ENCODE data around the gene ZSCAN1. TPM values are rescaled to one million over a fixed set of nuclear protein-coding genes. Genes with fewer than 3 reads are reported as not detected.
A peak's percentile ranks its signal among the peaks of the same experiment; 100 is the strongest.

Gene ZSCAN1
- total RNA-seq, 2 donors from 2014 or later, result not detected

DNA sequence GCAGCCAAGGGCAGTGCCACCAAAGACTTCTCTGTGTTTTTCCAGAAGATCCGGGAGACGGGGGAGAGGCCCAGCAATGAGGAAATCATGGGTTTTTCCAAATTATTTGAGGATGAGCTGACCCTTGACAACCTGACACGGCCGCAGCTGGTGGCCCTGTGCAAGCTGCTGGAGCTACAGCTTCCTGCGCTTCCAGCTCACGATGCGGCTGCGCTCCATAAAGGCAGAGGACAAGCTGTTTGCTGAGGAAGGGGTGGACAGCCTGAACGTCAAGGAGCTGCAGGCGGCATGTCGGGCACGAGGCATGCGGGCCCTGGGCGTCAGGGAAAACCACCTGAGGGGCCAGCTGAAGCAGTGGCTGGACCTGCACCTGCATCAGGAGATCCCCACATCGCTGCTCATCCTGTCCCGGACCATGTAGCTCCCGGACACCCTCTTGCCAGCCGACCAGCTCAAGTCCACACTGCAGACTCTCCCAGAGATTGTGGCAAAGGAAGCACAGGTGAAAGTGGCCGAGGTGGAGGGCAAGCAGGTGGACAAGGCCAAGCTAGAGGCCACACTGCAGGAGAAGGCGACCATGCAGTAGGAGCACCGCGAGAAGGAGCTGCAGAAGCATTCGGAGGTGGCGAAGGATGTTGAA lies 11.7 kb downstream of the ZSCAN1 start:
- Mint-ChIP-seq H3K27me3 (ENCODE audit: low read depth) (no peaks in the 10 kb centered on the region), H3K4me3 (no peak overlapping the region), H3K36me3 (ENCODE audit: insufficient read depth in 2 of 2) (peaks cover 21 to 46% of the 10 kb centered on the region in 2 donors), H3K27ac (no peak overlapping the region), H3K4me1 (ENCODE audit: low read depth) (no peaks in the 10 kb centered on the region), H3K9me3 (peaks cover 24 to 30% of the 10 kb centered on the region in 2 donors)
- no peak for ATAC-seq (replicated peaks in 1 of 2)
- DNase-seq, result no peak

DNA sequence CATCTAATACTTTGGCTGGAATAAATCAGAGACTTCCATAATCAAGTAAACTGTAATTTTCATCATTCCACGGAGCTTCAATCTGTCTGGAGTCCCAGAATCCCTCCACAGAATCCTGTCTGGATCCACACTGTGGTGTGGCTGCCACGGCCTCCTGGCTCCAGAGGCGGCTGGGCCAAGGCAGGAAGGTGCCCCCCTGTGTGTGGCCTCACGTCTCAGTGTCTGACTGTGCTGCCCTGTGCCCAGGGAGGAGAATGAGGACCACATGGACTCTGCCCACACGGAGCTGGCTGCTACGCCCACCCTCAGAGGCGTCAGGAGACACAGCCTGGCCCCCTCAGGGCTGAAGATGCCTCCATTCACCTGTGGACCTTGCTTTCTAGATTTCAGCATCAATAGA lies 13.0 kb downstream of the ZSCAN1 start:
- H3K9me3 Mint-ChIP-seq, result peaks cover 19 to 30% of the 10 kb centered on the region in 2 donors
- ATAC-seq (replicated peaks in 1 of 2) (no peak), DNase-seq (no peak)
- H3K27ac Mint-ChIP-seq, result no peak overlapping the region
- no peak overlapping the region for H3K4me3 Mint-ChIP-seq
- H3K36me3 Mint-ChIP-seq (ENCODE audit: insufficient read depth in 2 of 2), result peaks cover 19 to 44% of the 10 kb centered on the region in 2 donors
- no peaks in the 10 kb centered on the region for H3K27me3 Mint-ChIP-seq (ENCODE audit: low read depth)
- no peaks in the 10 kb centered on the region for H3K4me1 Mint-ChIP-seq (ENCODE audit: low read depth)

DNA sequence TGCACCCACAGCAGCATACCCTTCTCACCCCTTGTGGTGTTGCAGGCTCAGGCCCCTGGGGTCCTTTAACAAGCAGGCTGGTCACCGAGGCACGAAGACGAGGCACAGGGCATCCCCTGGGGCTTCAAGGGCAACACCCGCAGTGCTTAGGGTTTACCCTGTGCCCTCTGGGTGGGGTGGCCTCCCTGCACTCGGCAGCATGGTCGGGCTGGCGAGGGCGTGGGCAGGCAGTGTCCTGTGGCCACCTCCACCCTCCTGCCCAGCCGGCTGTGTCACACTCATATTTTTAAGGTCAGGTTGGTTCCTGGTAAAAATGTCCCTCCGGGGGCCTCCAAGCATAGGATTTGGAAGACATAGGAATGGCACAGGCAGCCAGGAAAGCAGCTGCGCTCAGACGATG lies 13.8 kb downstream of the ZSCAN1 start:
- no peak overlapping the region for H3K4me3 Mint-ChIP-seq
- no peak for ATAC-seq (replicated peaks in 1 of 2)
- H3K27me3 Mint-ChIP-seq (ENCODE audit: low read depth), result no peaks in the 10 kb centered on the region
- DNase-seq, result no peak
- no peaks in the 10 kb centered on the region for H3K4me1 Mint-ChIP-seq (ENCODE audit: low read depth)
- peaks cover 18 to 43% of the 10 kb centered on the region in 2 donors for H3K36me3 Mint-ChIP-seq (ENCODE audit: insufficient read depth in 2 of 2)
- peaks cover 19 to 29% of the 10 kb centered on the region in 2 donors for H3K9me3 Mint-ChIP-seq
- no peak overlapping the region for H3K27ac Mint-ChIP-seq

DNA sequence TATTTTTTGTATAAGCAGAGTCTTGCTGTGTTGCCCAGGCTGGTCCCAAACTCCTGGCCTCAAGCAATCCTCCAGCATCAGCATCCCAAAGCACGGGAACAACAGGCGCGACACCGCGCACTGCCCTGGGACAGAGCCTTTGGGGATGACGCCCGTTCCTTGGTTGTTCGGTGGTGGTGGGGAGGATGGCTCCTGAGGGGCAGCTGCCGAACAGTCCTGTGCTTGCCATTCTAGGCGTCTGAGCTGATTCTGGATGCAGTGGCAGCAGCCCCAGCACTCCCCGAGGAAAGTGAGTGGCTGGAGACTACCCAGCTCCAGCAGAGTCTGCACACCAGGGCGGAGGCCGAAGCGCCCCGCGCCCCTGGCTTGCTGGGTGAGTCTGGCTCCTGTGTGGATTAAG lies 18.4 kb downstream of the ZSCAN1 start:
- H3K9me3 Mint-ChIP-seq, result peaks cover 18 to 29% of the 10 kb centered on the region in 2 donors
- no peak for ATAC-seq (replicated peaks in 1 of 2)
- no peak for DNase-seq
- peaks cover 16 to 41% of the 10 kb centered on the region in 2 donors for H3K36me3 Mint-ChIP-seq (ENCODE audit: insufficient read depth in 2 of 2)
- peaks cover 11% of the 10 kb centered on the region for H3K27me3 Mint-ChIP-seq (ENCODE audit: low read depth)
- H3K27ac Mint-ChIP-seq, result no peak overlapping the region
- no peaks in the 10 kb centered on the region for H3K4me1 Mint-ChIP-seq (ENCODE audit: low read depth)
- no peak overlapping the region for H3K4me3 Mint-ChIP-seq

DNA sequence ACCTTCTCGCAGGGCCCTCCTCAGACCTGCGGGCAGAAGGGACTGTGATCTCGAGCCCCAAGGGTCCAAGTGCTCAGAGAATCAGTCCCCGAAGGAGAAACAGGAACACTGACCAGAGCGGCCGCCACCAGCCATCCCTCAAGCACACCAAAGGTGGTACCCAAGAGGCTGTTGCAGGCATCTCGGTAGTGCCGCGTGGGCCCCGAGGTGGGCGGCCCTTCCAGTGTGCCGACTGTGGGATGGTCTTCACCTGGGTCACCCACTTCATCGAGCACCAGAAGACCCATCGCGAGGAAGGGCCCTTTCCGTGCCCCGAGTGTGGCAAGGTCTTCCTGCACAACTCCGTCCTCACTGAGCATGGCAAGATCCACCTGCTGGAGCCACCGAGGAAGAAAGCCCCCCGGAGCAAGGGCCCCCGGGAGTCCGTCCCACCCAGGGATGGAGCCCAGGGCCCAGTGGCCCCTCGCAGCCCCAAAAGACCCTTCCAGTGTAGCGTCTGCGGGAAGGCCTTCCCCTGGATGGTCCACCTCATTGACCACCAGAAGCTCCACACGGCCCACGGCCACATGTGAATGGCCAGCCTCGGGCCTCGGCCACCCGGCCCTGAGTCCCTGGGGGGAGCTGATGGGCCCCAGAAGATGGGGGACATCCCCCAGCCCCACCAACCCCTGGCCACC lies 19.8 kb downstream of the ZSCAN1 start:
- no peak for ATAC-seq (replicated peaks in 1 of 2)
- no peak overlapping the region for H3K4me3 Mint-ChIP-seq

DNA sequence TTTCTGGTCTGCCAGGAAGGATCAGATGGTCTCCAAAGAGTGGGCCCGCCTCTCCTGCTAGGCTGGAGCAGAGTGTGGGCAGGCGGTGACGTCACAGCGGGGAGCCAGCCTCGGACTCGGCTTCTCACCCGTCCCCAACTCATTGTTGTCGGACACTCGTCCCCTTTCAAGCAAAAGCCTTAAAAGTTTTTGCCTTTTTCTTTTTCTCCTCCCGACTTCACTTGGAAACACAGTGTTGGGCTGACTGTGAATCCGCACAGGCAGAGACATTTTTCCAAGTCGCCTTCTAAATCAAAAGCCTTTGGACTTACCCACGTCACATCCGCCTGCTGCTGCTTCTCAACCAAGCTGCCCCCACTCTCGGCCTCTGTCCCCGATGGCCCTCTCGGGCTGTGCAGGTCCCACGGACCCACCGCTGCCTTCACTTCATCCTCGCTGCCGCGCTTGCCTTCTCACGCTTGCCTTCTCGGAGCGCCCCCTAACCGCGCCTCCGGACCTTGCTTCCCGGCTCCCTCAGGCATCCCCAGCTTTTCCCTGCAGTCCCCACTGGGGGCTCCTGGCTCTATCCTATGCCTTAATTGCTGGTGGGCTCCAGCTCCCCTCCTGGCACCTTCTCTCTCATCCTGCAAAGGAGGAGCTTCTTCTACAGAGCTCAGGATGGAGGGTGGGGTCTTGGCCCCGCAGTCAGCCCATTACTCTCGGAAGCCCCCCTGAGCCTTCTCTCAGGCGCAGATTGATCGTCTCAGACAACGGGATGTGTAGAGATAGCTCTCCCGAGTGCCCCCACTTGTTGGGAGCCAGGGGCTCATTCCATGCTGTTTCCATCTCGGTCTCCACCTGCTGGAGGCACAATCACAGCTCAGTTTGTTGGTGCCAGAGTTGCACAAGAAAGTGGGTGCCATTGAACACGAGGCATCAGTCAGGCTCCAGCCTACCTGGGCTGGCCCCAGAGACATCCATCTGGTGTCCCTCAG lies 21.4 kb downstream of the ZSCAN1 start:
- Mint-ChIP-seq H3K4me3 (peak overlapping the region; percentile 2 to 71), H3K4me1 (ENCODE audit: low read depth) (peaks cover 7% of the 10 kb centered on the region), H3K9me3 (peaks cover 15 to 33% of the 10 kb centered on the region in 2 donors), H3K36me3 (ENCODE audit: insufficient read depth in 2 of 2) (peaks cover 24 to 42% of the 10 kb centered on the region in 2 donors), H3K27ac (no peak overlapping the region), H3K27me3 (ENCODE audit: low read depth) (peaks cover 11% of the 10 kb centered on the region)
- ATAC-seq (replicated peaks in 1 of 2) (no peak), DNase-seq (no peak)

More for the DNA sequence above, 19.8 kb downstream of the ZSCAN1 start:
- peaks cover 18 to 41% of the 10 kb centered on the region in 2 donors for H3K36me3 Mint-ChIP-seq (ENCODE audit: insufficient read depth in 2 of 2)
- no peak overlapping the region for H3K27ac Mint-ChIP-seq
- DNase-seq, result no peak
- peaks cover 11% of the 10 kb centered on the region for H3K27me3 Mint-ChIP-seq (ENCODE audit: low read depth)
- H3K9me3 Mint-ChIP-seq, result peaks cover 18 to 31% of the 10 kb centered on the region in 2 donors
- H3K4me1 Mint-ChIP-seq (ENCODE audit: low read depth), result peaks cover 2% of the 10 kb centered on the region

DNA sequence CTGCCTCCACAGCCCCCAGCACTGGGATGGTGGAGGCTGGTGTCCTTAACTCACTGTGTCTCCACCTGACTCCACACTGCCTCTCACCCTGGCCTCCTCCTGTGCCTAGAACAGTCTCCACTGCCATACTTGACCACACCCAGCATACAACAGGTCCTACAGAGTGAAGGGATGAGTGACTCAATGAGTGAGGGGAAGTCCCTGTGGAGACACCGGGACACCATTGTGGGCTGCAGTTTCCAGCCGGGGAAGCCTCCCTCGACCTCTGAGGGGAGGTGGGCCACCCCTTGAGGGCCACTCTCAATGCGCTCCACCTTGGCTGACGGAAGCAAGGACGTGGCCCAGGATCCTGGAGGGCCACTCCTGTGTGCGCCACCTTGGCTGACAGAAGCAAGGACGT lies 22.4 kb downstream of the ZSCAN1 start:
- no peak for ATAC-seq (replicated peaks in 1 of 2)
- H3K9me3 Mint-ChIP-seq, result peaks cover 16 to 34% of the 10 kb centered on the region in 2 donors

DNA sequence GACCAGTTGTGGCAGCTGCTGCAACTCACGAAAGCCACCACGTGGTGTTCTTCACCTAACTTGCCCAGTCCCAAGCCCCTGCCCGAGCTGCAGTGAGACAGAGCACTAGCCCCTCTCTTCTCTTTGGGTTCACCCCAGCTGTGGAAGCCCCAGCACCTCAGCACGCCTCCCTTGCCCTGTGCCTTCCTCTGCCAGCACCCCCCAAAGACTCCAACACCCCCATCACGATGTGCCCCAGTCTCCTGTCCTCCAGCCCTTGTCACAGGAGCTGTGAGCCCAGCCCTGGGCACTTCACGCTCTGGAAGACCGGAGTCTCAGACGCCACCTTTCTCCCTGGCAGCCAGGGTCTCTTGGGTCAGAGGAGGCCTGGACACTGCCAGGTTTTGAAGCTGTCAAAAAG lies 23.0 kb downstream of the ZSCAN1 start:
- H3K4me1 Mint-ChIP-seq (ENCODE audit: low read depth), result peaks cover 7% of the 10 kb centered on the region
- no peak overlapping the region for H3K4me3 Mint-ChIP-seq
- H3K9me3 Mint-ChIP-seq, result peaks cover 18 to 31% of the 10 kb centered on the region in 2 donors
- peaks cover 11% of the 10 kb centered on the region for H3K27me3 Mint-ChIP-seq (ENCODE audit: low read depth)
- DNase-seq (no peak), ATAC-seq (replicated peaks in 1 of 2) (no peak)
- peaks cover 26 to 49% of the 10 kb centered on the region in 2 donors for H3K36me3 Mint-ChIP-seq (ENCODE audit: insufficient read depth in 2 of 2)
- H3K27ac Mint-ChIP-seq, result no peak overlapping the region

More for the DNA sequence above, 22.4 kb downstream of the ZSCAN1 start:
- no peak overlapping the region for H3K27ac Mint-ChIP-seq
- H3K27me3 Mint-ChIP-seq (ENCODE audit: low read depth), result peaks cover 11% of the 10 kb centered on the region
- peaks cover 7% of the 10 kb centered on the region for H3K4me1 Mint-ChIP-seq (ENCODE audit: low read depth)
- DNase-seq, result no peak
- H3K36me3 Mint-ChIP-seq (ENCODE audit: insufficient read depth in 2 of 2), result peaks cover 25 to 47% of the 10 kb centered on the region in 2 donors
- no peak overlapping the region for H3K4me3 Mint-ChIP-seq

DNA sequence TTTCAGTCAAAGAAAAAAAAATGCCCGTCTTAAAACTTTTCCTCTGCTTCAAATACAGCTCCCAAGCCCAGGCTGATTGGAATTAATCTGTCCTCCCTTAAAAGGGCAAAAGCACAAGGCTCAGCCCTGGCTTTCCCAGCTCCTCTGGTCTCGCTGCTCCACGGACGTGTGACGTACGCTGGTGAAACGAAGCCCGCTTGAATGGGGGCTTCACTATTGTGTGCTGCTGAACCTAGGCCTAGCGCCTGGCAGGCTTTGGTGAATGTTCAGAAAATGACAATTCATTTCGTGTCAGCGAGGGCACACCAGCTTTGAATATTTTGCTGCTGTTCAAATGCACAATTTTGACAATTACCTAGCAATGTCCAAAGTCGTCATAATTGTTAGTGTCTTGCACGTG lies 24.6 kb downstream of the ZSCAN1 start:
- peak overlapping the region; percentile 82 to 83 for H3K4me3 Mint-ChIP-seq
- no peak for ATAC-seq (replicated peaks in 1 of 2)
- peaks cover 11% of the 10 kb centered on the region for H3K27me3 Mint-ChIP-seq (ENCODE audit: low read depth)
- no peak overlapping the region for H3K27ac Mint-ChIP-seq
- DNase-seq, result no peak
- peaks cover 7% of the 10 kb centered on the region for H3K4me1 Mint-ChIP-seq (ENCODE audit: low read depth)
- peaks cover 26 to 44% of the 10 kb centered on the region in 2 donors for H3K36me3 Mint-ChIP-seq (ENCODE audit: insufficient read depth in 2 of 2)
- H3K9me3 Mint-ChIP-seq, result peaks cover 18 to 33% of the 10 kb centered on the region in 2 donors

DNA sequence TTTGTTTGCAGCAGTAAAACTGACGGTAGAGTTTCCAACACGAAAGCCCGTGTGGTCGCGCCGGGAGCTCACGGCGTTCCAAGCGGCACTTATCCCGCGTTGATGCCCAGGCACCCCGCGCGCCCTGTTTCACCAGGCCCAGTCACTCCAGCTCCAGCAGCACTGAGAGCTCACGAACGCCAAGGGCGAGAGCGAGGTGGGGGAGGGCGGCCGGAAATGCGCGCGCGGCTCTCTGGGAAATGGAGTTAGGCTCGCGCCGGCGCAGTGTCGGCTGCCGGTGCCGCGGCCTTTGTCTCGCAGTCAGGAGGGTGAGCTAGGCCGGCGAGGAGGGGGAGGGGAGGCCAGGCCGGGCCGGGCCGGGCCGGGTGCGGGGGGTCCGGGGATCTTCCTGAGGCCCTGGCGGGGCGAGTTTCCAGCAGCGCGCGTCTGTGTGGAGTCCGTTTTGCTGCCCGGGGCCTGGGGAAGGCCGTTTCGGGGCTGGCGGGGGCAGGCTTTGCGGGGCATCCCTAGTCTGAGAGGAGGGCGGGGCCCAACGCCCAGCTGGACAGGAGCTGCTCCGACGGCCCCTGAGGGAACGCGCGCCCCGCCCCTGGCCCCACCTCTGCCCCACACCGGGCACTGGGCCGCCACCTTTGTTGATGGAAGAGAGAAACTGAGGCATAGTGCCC lies 25.3 kb downstream of the ZSCAN1 start, which contains the start of gene ZNF135:
TSS of gene ZNF135 (plus strand) at position 280 of the 668 bp plus-strand sequence. CDS start 721 bp downstream, outside the sequence.
- DNase-seq, result peak; percentile 75 to 76
- H3K4me3 Mint-ChIP-seq, result peak within 1 kb of the TSS; percentile 82 to 83
- H3K27ac Mint-ChIP-seq, result no peak within 1 kb of the TSS
- peaks cover 11% of the 10 kb centered on the region for H3K27me3 Mint-ChIP-seq (ENCODE audit: low read depth)
- peaks cover 7% of the 10 kb centered on the region for H3K4me1 Mint-ChIP-seq (ENCODE audit: low read depth)
- peaks cover 18 to 34% of the 10 kb centered on the region in 2 donors for H3K9me3 Mint-ChIP-seq
- peak; percentile 86 to 93 for ATAC-seq (replicated peaks in 1 of 2)
- peaks cover 29 to 44% of the 10 kb centered on the region in 2 donors for H3K36me3 Mint-ChIP-seq (ENCODE audit: insufficient read depth in 2 of 2)

DNA sequence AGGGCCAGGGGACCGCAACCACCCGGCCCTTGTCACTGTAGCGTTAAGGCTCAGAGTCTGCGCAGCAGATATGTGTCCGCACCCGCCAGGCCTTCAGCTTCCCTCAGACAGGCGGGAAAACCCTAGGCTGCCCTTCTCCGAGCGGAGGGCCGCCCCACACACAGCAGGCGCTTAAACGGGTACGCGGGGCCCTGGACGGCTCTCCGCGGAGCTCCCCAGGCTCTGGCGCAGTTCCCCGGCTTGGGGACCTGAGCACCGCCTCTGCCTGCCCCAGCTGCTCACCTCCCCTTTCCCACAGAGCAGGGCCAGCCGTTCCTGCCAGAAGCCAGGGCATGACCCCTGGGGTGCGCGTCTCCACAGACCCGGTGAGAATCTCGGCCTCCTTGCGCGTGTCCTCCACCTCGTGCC lies 25.9 kb downstream of the ZSCAN1 start:
- Mint-ChIP-seq H3K4me3 (peak overlapping the region; percentile 82 to 83), H3K36me3 (ENCODE audit: insufficient read depth in 2 of 2) (peaks cover 28 to 42% of the 10 kb centered on the region in 2 donors), H3K27ac (no peak overlapping the region), H3K27me3 (ENCODE audit: low read depth) (peaks cover 11% of the 10 kb centered on the region), H3K9me3 (peaks cover 20 to 36% of the 10 kb centered on the region in 2 donors), H3K4me1 (ENCODE audit: low read depth) (peaks cover 7% of the 10 kb centered on the region)
- DNase-seq (no peak), ATAC-seq (replicated peaks in 1 of 2) (no peak)

DNA sequence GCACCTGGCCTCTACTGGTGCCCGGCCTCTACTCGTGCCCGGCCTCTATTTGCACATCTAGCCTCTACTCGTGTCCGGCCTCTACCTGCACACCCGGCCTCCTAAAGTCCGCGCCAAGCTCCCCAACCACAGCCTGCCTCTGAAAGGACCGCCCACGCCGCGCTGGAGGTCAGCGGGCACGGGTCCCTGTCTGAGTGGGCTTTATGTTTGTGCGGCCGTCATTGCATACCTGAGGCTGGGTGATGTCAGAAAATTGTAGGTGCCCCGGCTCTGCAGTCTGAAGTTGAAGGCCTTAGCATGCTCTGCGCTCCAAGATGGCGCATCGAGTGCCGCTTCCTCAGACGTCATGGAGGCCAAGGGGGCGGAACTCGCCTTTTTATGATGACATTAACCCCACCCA lies 26.4 kb downstream of the ZSCAN1 start:
- H3K36me3 Mint-ChIP-seq (ENCODE audit: insufficient read depth in 2 of 2), result peaks cover 26 to 41% of the 10 kb centered on the region in 2 donors
- DNase-seq (no peak), ATAC-seq (replicated peaks in 1 of 2) (no peak)
- no peak overlapping the region for H3K27ac Mint-ChIP-seq
- H3K4me1 Mint-ChIP-seq (ENCODE audit: low read depth), result peaks cover 7% of the 10 kb centered on the region
- peak overlapping the region; percentile 59 to 83 for H3K4me3 Mint-ChIP-seq
- H3K27me3 Mint-ChIP-seq (ENCODE audit: low read depth), result peaks cover 9% of the 10 kb centered on the region
- peaks cover 18 to 35% of the 10 kb centered on the region in 2 donors for H3K9me3 Mint-ChIP-seq

Data from activated T-cell treated with anti-CD3 and anti-CD28 coated beads, Interleukin-2, amount 50 U/mL, for 72 hours (primary cell).